Lower leg skin (tissue), 3 donors: ENCODE results near the gene SLC25A29.

Source experiments
- CTCF ChIP-seq, 3 donors: fragments of 450-650 bp; IDR thresholded peaks; one replicate each; pipeline ENCODE4 v1.5.1; 2016; ENCODE audit warnings: antibody characterized with exemption in 3 of 3, mild to moderate bottlenecking in 3 of 3, moderate library complexity in 2 of 3
- POLR2A ChIP-seq, 2 donors: fragments of 450-650 bp; IDR thresholded peaks; one replicate each; pipeline ENCODE4 v1.6.1; 2016 to 2017; ENCODE audit warnings: antibody characterized with exemption in 2 of 2, mild to moderate bottlenecking in 1 of 2, moderate library complexity in 1 of 2

GRCh38 chr14:100250732-100251465 is 55.3 kb downstream of the SLC25A29 start:
- TF ChIP-seq CTCF (IDR thresholded peaks at IDR 0.05): no peak
- TF ChIP-seq POLR2A (IDR thresholded peaks at IDR 0.05): no peak
